Central memory CD8-positive, alpha-beta T cell (primary cell): Measurements from ENCODE around the gene RNF26.

Experiments used
- ATAC-seq: fragments of 150-1000 bp; cut with Tn5 transposase; replicated peaks from 2 replicates; pipeline ENCODE4 v1.10.0; 2022; ENCODE audit warnings: mild to moderate bottlenecking, moderate FRiP score, moderate number of reproducible peaks; ENCODE audit not compliant: poor library complexity, severe bottlenecking; ENCODE audit errors: extremely low read depth
- DNase-seq, 2 donors: peaks; one replicate each; pipeline ENCODE4 v3.0.0; 2021; ENCODE audit warnings: low spot score in 2 of 2
- H3K27ac Mint-ChIP-seq: one replicate; pipeline ENCODE4 v1.8.0; 2022; ENCODE audit warnings: low read depth, mild to moderate bottlenecking, moderate library complexity, mixed read lengths
- H3K27me3 Mint-ChIP-seq: one replicate; pipeline ENCODE4 v1.8.0; 2022; ENCODE audit warnings: mixed read lengths
- H3K36me3 Mint-ChIP-seq: one replicate; pipeline ENCODE4 v1.8.0; 2022; ENCODE audit warnings: mild to moderate bottlenecking, moderate library complexity, mixed read lengths; ENCODE audit not compliant: insufficient read depth
- H3K4me1 Mint-ChIP-seq: one replicate; pipeline ENCODE4 v1.8.0; 2022; ENCODE audit warnings: mixed read lengths
- H3K4me3 Mint-ChIP-seq: one replicate; pipeline ENCODE4 v1.8.0; 2022; ENCODE audit warnings: mild to moderate bottlenecking, moderate library complexity, mixed read lengths
- H3K9me3 Mint-ChIP-seq: one replicate; pipeline ENCODE4 v1.8.0; 2022; ENCODE audit warnings: mixed read lengths

Gene RNF26

DNA sequence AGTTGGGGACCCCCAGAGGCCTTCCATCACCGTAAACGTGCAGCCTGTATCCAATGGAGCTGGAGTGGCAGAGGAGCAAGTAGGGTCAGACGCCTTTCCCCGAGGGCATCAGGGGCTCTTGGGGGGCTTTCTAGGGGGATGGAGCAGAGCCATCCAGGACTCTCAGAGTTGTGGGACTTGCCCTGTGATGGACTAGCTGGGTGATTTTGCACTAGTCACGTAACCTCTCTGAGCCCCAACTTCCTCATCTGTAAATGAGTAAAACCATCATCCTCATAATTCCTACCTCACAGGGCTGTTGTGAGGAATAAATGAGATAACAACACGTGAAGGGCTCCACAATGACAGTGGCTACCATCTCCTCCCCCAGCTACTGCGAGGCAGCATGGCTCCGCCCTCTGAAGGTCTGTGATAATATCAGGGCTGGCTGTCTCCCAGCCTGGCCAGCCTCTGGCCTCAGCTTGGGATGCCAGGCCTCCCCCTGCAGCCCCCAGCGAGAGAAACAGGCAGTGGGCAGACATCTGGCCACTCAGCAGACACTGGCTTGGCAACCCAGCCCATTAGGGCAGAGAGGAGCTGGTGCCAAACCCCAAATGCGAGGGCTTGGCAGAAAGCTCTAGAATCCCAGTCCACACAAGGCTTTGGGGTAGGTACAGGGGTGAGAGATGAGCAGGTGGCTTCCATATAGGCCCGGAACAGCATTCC lies 40.5 kb downstream of the RNF26 start:
- Mint-ChIP-seq H3K36me3 (peaks cover 5% of the 10 kb centered on the region), H3K27me3 (peaks cover 4% of the 10 kb centered on the region), H3K4me3 (no peak overlapping the region), H3K27ac (no peak overlapping the region), H3K9me3 (no peaks in the 10 kb centered on the region), H3K4me1 (peaks cover 21% of the 10 kb centered on the region)
- no peak for ATAC-seq
- no peak for DNase-seq

- Mint-ChIP-seq H3K36me3 (peaks cover 5% of the 10 kb centered on the region), H3K9me3 (no peaks in the 10 kb centered on the region), H3K27me3 (no peaks in the 10 kb centered on the region), H3K27ac (no peak overlapping the region), H3K4me3 (no peak overlapping the region), H3K4me1 (peaks cover 13% of the 10 kb centered on the region)
- ATAC-seq (no peak), DNase-seq (no peak)
Measured at GRCh38 chr11:119375337-119376196, 41.2 kb downstream of the RNF26 start.

- Mint-ChIP-seq H3K27ac (no peak overlapping the region), H3K36me3 (peaks cover 6% of the 10 kb centered on the region), H3K4me1 (peaks cover 11% of the 10 kb centered on the region), H3K9me3 (no peaks in the 10 kb centered on the region), H3K4me3 (no peak overlapping the region), H3K27me3 (no peaks in the 10 kb centered on the region)
- DNase-seq = peak in 1 of 2 donors; percentile 2
- no peak for ATAC-seq
Measured at GRCh38 chr11:119376197-119376847, 42.0 kb downstream of the RNF26 start.

- Mint-ChIP-seq H3K36me3 (peaks cover 9% of the 10 kb centered on the region), H3K4me1 (peaks cover 11% of the 10 kb centered on the region), H3K27me3 (no peaks in the 10 kb centered on the region), H3K27ac (no peak overlapping the region), H3K4me3 (no peak overlapping the region), H3K9me3 (no peaks in the 10 kb centered on the region)
- DNase-seq (no peak), ATAC-seq (no peak)
Measured at GRCh38 chr11:119377112-119377901, 43.0 kb downstream of the RNF26 start.

DNA sequence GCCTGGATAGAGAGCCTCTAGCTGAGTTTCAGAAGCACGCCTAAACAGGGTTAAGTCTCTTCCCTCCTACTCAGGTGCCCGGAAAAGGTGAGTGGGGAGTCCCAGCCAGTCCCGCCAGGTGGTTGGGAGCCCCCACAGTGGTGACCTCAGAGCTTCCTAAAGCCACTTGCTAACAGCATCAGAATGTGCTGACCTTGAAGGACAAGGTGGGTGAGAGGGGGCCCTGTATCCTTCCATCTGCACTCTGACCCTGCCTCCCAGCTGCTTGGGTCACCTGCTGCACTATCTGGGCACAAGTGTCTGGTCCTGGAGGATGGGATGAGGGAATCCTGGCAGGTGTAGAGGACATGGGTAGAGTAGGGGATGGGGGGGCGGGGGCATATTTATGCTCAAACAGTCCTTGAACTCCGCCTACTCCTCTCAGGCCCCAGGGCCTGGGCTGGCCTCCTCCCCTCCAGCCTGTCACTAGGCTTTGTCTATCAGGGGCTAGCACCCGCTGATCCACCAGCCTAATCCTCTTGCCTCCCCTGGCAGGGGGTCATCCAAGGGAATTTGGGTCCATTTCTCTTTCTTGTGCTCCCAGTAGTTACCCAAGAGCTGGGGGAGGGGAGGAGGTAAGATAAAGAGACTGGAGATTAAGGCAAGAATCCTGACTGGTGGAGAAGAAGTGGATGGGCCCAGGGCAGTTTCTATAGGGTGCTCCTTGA lies 43.8 kb downstream of the RNF26 start:
- H3K4me1 Mint-ChIP-seq = peaks cover 11% of the 10 kb centered on the region
- DNase-seq (no peak), ATAC-seq (no peak)
- peaks cover 9% of the 10 kb centered on the region for H3K36me3 Mint-ChIP-seq
- H3K27me3 Mint-ChIP-seq = no peaks in the 10 kb centered on the region
- no peaks in the 10 kb centered on the region for H3K9me3 Mint-ChIP-seq
- H3K27ac Mint-ChIP-seq = no peak overlapping the region
- no peak overlapping the region for H3K4me3 Mint-ChIP-seq

DNA sequence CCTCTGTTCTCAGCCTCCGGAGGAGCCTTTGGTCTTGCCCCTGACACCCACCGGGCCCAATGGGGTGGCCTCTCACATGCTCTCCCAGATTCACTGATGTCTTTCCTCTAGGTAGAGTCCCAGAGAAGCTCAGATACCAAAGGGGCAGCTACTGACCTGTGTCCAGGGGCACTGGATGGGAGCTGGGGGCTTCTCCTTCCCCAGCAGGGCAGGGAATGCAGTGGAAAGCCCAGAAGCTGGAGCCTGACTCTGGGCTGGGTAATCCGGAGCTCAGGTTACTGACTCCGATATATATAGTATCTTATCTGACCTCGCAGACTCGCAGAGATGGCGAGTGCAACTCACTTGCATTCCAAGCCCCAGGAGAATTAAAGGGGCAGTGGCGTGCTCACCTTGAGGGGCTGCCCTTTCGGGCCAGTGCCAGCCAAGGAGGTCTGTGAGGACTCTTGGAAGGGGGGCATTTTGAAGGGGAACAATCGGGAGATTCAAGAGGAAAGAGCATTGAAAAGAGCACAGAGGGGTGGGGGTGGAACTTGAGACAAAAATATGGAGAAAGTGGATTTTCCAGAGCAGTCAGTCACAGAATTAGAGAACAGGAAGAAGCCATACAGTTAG lies 44.6 kb downstream of the RNF26 start:
- Mint-ChIP-seq H3K9me3 (no peaks in the 10 kb centered on the region), H3K27ac (peak overlapping the region; percentile 68), H3K4me3 (no peak overlapping the region), H3K27me3 (no peaks in the 10 kb centered on the region), H3K4me1 (peaks cover 3% of the 10 kb centered on the region), H3K36me3 (peaks cover 9% of the 10 kb centered on the region)
- no peak for ATAC-seq
- no peak for DNase-seq

DNA sequence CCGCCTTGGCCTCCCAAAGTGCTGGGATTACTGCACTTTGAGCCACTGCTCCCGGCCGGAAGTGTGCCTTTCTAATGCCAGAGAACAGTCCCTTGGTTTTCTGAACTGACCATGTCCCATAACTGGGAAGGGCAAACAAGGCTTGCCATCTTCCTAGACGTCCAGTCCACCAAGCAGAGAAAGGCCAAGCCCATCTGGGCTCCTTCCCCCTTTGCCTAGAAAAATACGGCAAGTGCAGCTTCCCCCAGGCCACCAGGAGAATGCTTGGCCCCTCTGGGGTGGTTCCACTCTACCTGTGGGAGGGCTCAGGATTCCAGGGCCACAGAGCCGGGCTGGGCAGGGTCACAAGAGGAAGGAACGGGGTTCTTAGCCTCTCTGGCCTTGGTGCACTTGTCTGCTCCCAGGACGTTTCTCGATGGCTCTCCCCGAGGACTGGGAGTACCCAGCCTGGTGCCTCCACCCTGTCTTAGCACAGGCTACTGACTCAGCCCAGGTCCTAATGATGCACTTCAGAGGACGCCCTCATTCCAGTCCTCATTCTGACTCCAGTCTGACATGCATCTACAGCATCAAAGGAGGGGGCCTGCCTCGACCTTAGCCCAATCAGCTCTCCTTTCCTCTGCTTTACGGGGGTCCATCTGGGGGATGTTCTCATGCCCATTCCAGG lies 46.0 kb downstream of the RNF26 start:
- peaks cover 6% of the 10 kb centered on the region for H3K36me3 Mint-ChIP-seq
- no peak overlapping the region for H3K27ac Mint-ChIP-seq
- no peak for ATAC-seq

GRCh38 chr11:119380827-119381180 lies 46.5 kb downstream of the RNF26 start:
- Mint-ChIP-seq H3K27me3 (no peaks in the 10 kb centered on the region), H3K36me3 (peaks cover 6% of the 10 kb centered on the region), H3K4me1 (no peaks in the 10 kb centered on the region), H3K27ac (no peak overlapping the region), H3K4me3 (no peak overlapping the region), H3K9me3 (no peaks in the 10 kb centered on the region)
- no peak for DNase-seq
- no peak for ATAC-seq

More for the DNA sequence above, 46.0 kb downstream of the RNF26 start:
- H3K9me3 Mint-ChIP-seq = no peaks in the 10 kb centered on the region
- H3K4me1 Mint-ChIP-seq = no peaks in the 10 kb centered on the region
- no peak for DNase-seq
- no peak overlapping the region for H3K4me3 Mint-ChIP-seq
- H3K27me3 Mint-ChIP-seq = no peaks in the 10 kb centered on the region

DNA sequence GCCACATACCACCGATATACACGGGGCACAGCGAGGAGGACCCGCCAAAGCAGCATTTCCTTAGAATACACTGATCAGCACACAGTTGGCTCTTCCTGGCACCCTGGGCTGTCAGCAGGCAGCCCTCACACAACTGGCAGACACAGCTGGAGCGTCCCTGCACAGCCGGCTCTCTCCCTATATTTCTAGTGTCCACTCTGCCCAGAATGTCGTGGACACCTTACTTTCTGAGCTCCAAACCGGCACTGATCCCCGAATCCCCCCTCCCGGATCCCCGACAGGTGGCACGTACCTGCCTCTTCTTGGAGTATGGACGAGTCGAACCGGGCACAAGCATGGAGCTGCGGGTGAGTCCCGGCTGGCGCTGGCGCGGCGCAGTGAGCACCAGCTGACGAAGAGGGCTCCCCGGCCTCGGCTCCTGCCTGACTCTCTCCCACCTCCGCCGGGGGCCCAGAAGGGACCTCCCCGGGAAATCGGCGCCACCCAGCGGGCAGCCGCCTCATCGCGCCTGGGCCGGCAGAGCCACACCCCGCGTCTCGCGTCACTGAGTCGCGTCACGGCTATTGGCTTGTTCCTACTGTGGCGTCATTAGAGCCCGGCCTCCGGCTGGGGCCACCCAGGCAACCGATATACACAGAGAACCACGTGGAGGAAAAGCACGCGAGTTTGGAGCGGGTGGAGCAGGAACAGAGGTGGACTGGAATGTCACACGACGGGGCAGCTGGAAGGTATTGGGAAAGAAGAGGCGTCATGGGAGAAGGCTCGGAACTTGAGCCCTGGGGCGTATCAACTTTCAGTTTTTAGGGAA lies 47.1 kb downstream of the RNF26 start, which contains the start of gene USP2:
TSS of gene USP2 (minus strand) at position 510 of the 808 bp plus-strand sequence. CDS start 8,210 bp downstream, outside the sequence.
- H3K36me3 Mint-ChIP-seq = peaks cover 6% of the 10 kb centered on the region
- peak; percentile 98 for DNase-seq
- H3K4me1 Mint-ChIP-seq = no peaks in the 10 kb centered on the region
- H3K27ac Mint-ChIP-seq = no peak within 1 kb of the TSS
- ATAC-seq = peak; percentile 99
- no peaks in the 10 kb centered on the region for H3K27me3 Mint-ChIP-seq
- no peaks in the 10 kb centered on the region for H3K9me3 Mint-ChIP-seq
- no peak within 1 kb of the TSS for H3K4me3 Mint-ChIP-seq

DNA sequence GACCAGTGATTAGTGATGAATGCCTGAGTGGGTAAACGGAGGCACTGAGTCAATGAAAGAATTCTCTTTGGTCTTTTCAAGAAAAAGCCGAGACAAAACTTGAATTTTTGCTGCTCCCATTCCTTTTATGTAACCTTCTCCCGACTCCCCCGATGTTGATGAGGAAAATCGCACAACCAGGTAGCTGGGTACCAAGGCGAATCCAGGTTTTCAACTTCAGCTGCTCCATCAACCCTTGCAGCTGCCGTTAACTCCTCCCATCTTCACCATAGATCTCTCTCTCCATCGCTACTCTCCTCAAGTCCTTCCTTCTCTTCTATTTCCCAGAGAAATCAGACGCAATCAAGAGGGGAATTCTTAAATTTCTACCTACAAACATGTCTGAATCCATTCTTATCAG lies 47.8 kb downstream of the RNF26 start:
- peaks cover 6% of the 10 kb centered on the region for H3K36me3 Mint-ChIP-seq
- no peak for ATAC-seq
- H3K27ac Mint-ChIP-seq = no peak overlapping the region
- no peaks in the 10 kb centered on the region for H3K27me3 Mint-ChIP-seq
- no peaks in the 10 kb centered on the region for H3K9me3 Mint-ChIP-seq
- DNase-seq = no peak
- no peak overlapping the region for H3K4me3 Mint-ChIP-seq
- H3K4me1 Mint-ChIP-seq = no peaks in the 10 kb centered on the region
